Activated CD4-positive, alpha-beta T cell treated with anti-CD3 and anti-CD28 coated beads, Interleukin-2, amount 50 U/mL, for 48 hours (primary cell): Measurements from ENCODE around the gene OR6C2.
"Not testable (repeated sequence)": the region's sequence is repeated elsewhere in the genome, so short reads cannot be mapped to it uniquely, and the experiment has no call there.

ENCODE experiments used
- DNase-seq, 2 experiments: peaks; one replicate each; pipeline ENCODE4 v3.0.0-alpha.2; 2020

Gene OR6C2

GRCh38 chr12:55479136-55479535 lies 35.3 kb downstream of the OR6C2 start:
- not testable (repeated sequence) for DNase-seq

DNA sequence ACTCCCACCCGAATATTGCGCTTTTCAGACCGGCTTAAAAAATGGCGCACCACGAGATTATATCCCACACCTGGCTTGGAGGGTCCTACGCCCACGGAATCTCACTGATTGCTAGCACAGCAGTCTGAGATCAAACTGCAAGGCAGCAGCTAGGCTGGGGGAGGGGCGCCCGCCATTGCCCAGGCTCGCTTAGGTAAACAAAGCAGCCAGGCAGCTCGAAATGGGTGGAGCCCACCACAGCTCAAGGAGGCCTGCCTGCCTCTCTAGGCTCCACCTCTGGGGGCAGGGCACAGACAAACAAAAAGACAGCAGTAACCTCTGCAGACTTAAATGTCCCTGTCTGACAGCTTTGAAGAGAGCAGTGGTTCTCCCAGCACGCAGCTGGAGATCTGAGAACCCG lies 40.4 kb downstream of the OR6C2 start:
- not testable (repeated sequence) for DNase-seq

DNA sequence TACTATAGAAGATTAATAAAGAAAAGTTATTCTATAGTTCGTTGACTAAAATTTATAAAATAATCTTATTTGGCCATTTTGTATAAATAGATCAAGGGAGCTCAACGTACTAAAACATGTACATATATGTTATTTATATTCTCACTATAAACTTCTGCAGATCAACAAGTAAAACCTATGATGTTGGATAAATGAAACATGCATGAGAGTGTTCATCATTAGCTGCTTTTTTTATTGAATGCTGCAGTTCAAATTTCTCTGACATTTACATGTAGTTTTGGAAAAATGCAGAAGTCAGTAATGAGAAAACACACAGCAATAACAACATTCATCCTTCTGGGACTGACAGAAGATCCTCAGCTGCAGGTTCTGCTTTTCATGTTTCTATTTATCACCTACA lies 48.2 kb downstream of the OR6C2 start, which contains the start of gene OR6C68:
Gene OR6C68 (plus strand): TSS at position 301 of the 400 bp plus-strand sequence. CDS start 0 bp downstream, at position 301.
- DNase-seq = no peak

DNA sequence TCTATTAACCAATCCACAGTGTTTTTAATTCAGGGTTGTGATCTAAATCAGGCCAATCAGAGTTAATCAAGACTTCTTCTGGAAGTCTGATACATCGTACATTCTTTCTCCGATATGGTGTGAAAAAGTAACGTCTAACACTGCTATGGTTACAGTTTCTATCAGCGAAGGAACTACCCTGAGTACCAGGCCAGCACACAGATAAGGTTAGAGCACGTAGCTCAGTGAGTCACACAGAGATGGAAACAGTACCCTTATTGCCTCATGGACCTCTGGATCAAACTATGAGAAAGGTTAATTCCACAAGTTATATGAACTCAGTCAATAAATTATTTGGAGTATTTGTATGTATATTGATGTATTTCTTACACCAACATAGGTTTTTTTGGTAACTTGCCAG lies 51.6 kb downstream of the OR6C2 start:
- DNase-seq = no peak

DNA sequence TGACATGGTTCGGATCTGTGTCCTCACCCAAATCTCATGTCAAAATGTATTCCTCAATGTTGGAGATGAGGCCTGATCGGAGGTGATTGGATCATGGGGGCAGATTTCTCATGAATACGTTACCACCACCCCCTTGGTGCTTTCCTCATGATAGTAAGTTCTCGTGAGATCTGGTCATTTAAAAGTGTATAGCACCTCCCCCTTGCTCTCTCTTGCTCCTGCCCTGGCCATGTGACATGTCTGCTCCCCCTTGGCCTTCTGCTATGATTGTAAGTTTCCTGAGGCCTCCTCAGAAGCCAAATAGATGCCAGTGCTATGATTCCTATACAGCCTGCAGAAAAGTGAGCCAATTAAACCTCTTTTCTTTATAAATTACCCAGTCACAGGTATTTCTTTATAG lies 55.4 kb downstream of the OR6C2 start:
- no peak for DNase-seq

GRCh38 chr12:55499810-55500252 lies 56.0 kb downstream of the OR6C2 start:
- DNase-seq = no peak

DNA sequence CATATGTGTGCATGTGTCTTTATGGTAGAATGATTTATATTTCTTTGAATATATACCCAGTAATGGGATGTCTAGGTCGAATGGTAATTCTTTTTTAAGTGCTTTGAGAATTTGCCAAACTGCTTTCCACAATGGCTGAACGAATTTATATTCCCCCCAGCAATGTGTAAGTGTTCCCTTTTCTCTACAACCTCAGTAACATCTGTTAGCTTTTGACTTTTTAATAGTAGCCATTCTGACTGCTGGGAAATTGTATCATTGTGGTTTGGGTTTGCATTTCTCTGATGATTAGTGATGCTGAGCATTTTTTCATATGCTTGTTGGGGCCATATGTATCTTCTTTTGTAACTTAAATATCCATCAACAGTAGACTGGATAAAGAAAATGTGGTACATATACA lies 57.7 kb downstream of the OR6C2 start:
- DNase-seq = no peak
